GM18519 (cell line): Measurements from ENCODE around the gene WEE2.
"Not testable (repeated sequence)": the region's sequence is repeated elsewhere in the genome, so short reads cannot be mapped to it uniquely, and the experiment has no call there.

Experiments
- ATAC-seq: cut with Tn5 transposase; IDR thresholded peaks from one replicate; pipeline ENCODE4 v1.9.1; 2021; ENCODE audit warnings: mild to moderate bottlenecking, moderate library complexity; ENCODE audit not compliant: unreplicated experiment, low FRiP score

The WEE2 gene

GRCh38 chr7:141689072-141689825 lies 18.9 kb upstream of the WEE2 start:
- ATAC-seq = not testable (repeated sequence)

- no peak for ATAC-seq
Measured at GRCh38 chr7:141691540-141691939, 16.6 kb upstream of the WEE2 start.

GRCh38 chr7:141691961-141692360 lies 16.2 kb upstream of the WEE2 start:
- no peak for ATAC-seq

- no peak for ATAC-seq
Measured at GRCh38 chr7:141693082-141693481, 15.1 kb upstream of the WEE2 start.

- ATAC-seq = no peak
Measured at GRCh38 chr7:141695803-141696289, 12.3 kb upstream of the WEE2 start.

GRCh38 chr7:141696348-141696747 lies 11.8 kb upstream of the WEE2 start:
- ATAC-seq = no peak

- no peak for ATAC-seq
Measured at GRCh38 chr7:141697211-141697871, 10.8 kb upstream of the WEE2 start.

- no peak for ATAC-seq
Measured at GRCh38 chr7:141698247-141699015, 9.7 kb upstream of the WEE2 start.

GRCh38 chr7:141699860-141700259 lies 8.3 kb upstream of the WEE2 start:
- ATAC-seq = no peak

- no peak for ATAC-seq
Measured at GRCh38 chr7:141700296-141700847, 7.8 kb upstream of the WEE2 start.

- no peak for ATAC-seq
Measured at GRCh38 chr7:141700848-141701371, 7.2 kb upstream of the WEE2 start.

GRCh38 chr7:141701489-141702046 lies 6.6 kb upstream of the WEE2 start:
- peak; percentile 48 for ATAC-seq

- ATAC-seq = peak; percentile 63
Measured at GRCh38 chr7:141702047-141702567, 6.0 kb upstream of the WEE2 start, which contains the start of gene DENND11. DENND11 (minus strand) TSS chr7:141702166; CDS start chr7:141702153, 13 bp downstream.

- ATAC-seq = no peak
Measured at GRCh38 chr7:141702892-141703291, 5.3 kb upstream of the WEE2 start.

GRCh38 chr7:141704112-141704511 lies 4.0 kb upstream of the WEE2 start:
- no peak for ATAC-seq

GRCh38 chr7:141704741-141705140 lies 3.4 kb upstream of the WEE2 start:
- no peak for ATAC-seq

- ATAC-seq = no peak
Measured at GRCh38 chr7:141706239-141707064, 1.7 kb upstream of the WEE2 start.

GRCh38 chr7:141709318-141709717 lies 1.2 kb downstream of the WEE2 start:
- ATAC-seq = no peak

- ATAC-seq = no peak
Measured at GRCh38 chr7:141709749-141710148, 1.6 kb downstream of the WEE2 start.
